B cell (primary cell): ENCODE data around the gene DRD2. TPM values are rescaled to one million over a fixed set of nuclear protein-coding genes. Genes with fewer than 3 reads are reported as not detected.
"Not testable (repeated sequence)": the region's sequence is repeated elsewhere in the genome, so short reads cannot be mapped to it uniquely, and the experiment has no call there.

Experiments used
- ATAC-seq: fragments of 200-7000 bp; cut with Tn5 transposase; one replicate; pipeline ENCODE4 v1.10.0; 2021; ENCODE audit warnings: low read depth, mild to moderate bottlenecking, moderate number of reproducible peaks, moderate library complexity
- CTCF ChIA-PET: fragments of 350-600 bp; sonication (Branson Sonifier 250); formaldehyde crosslinking; loops from one replicate; lab custom pipeline; 2021; ENCODE audit warnings: antibody characterized with exemption, inconsistent platforms; lab: Charles Lee
- POLR2A ChIA-PET: fragments of 350-600 bp; sonication (Branson Sonifier 250); formaldehyde crosslinking; loops from one replicate; lab custom pipeline; 2021; ENCODE audit warnings: antibody characterized with exemption; lab: Charles Lee
- DNase-seq: peaks from one replicate; pipeline ENCODE4 v3.0.0; 2013
- H2AFZ ChIP-seq: 2 replicates; pipeline ENCODE4 v1.6.1; 2012; ENCODE audit warnings: mild to moderate bottlenecking, low read depth, low read length; ENCODE audit not compliant: insufficient read depth, poor library complexity, severe bottlenecking
- H3K27ac ChIP-seq, 2 donors: 1 replicate in 1 of 2; 2 replicates in 1 of 2; pipeline ENCODE4 v1.5.1; 2012 to 2013; ENCODE audit warnings: low read length in 2 of 2, mild to moderate bottlenecking in 2 of 2, moderate library complexity in 1 of 2
- H3K27me3 ChIP-seq, 4 experiments: fragments of 200-600 bp in 1 of 4; sonication (generic) in 1 of 4; replicated peaks in 1 of 4; 1 replicate in 2 of 4; 2 replicates in 2 of 4; pipeline versions ENCODE4 v1.6.1 to v1.7.0; 2013 to 2016; ENCODE audit warnings: low read length in 3 of 4, mild to moderate bottlenecking in 2 of 4, mixed read lengths in 1 of 4, moderate library complexity in 1 of 4; ENCODE audit not compliant: insufficient read depth in 4 of 4, control insufficient read depth in 3 of 4; ENCODE audit errors: control extremely low read depth in 1 of 4
- H3K36me3 ChIP-seq, 2 experiments: replicated peaks in 1 of 2; 1 replicate in 1 of 2; 2 replicates in 1 of 2; pipeline versions ENCODE4 v1.6.1 to v1.7.1; 2013; ENCODE audit warnings: low read length in 1 of 2; ENCODE audit not compliant: insufficient read depth in 2 of 2, control insufficient read depth in 1 of 2; ENCODE audit errors: control extremely low read depth in 1 of 2, extremely low read depth in 1 of 2
- H3K4me1 ChIP-seq, 2 donors: fragments of 200-600 bp in 1 of 2; sonication (generic) in 1 of 2; 1 replicate in 1 of 2; 2 replicates in 1 of 2; pipeline versions ENCODE4 v1.5.1 to v1.6.1; 2013 to 2017; ENCODE audit warnings: low read length in 2 of 2; ENCODE audit not compliant: control insufficient read depth in 2 of 2, insufficient read depth in 2 of 2
- H3K4me2 ChIP-seq: replicated peaks from 2 replicates; pipeline ENCODE3; 2012; ENCODE audit warnings: mild to moderate bottlenecking, low read depth, low read length; ENCODE audit not compliant: poor library complexity, severe bottlenecking
- H3K4me3 ChIP-seq, 5 experiments: fragments of 200-600 bp in 1 of 5; sonication (generic) in 1 of 5; 1 replicate in 3 of 5; 2 replicates in 2 of 5; pipeline versions ENCODE4 v1.5.1 to v1.7.0; 2011 to 2016; ENCODE audit warnings: low read length in 4 of 5, mild to moderate bottlenecking in 4 of 5, low read depth in 2 of 5, control low read depth in 1 of 5, moderate library complexity in 1 of 5; ENCODE audit not compliant: insufficient read depth in 1 of 5; ENCODE audit errors: control extremely low read depth in 1 of 5, extremely low read depth in 1 of 5
- H3K79me2 ChIP-seq: fragments of 200-600 bp; sonication (generic); one replicate; pipeline ENCODE4 v1.6.0; 2016; ENCODE audit warnings: low read length; ENCODE audit not compliant: control insufficient read depth, insufficient read depth
- H3K9ac ChIP-seq: fragments of 200-600 bp; sonication (generic); 2 replicates; pipeline ENCODE4 v1.6.1; 2017; ENCODE audit warnings: mild to moderate bottlenecking, low read length, moderate library complexity
- H3K9me3 ChIP-seq, 3 donors: one replicate each; pipeline versions ENCODE4 v1.6.1 to v1.7.1; 2013; ENCODE audit warnings: low read length in 2 of 3; ENCODE audit not compliant: control insufficient read depth in 2 of 3, insufficient read depth in 1 of 3; ENCODE audit errors: control extremely low read depth in 1 of 3
- H4K20me1 ChIP-seq: 2 replicates; pipeline ENCODE4 v1.6.0; 2012; ENCODE audit warnings: mild to moderate bottlenecking, low read length; ENCODE audit not compliant: insufficient read depth, control insufficient read depth, poor library complexity, severe bottlenecking
- H3K27ac Mint-ChIP-seq: one replicate; pipeline ENCODE4 v1.8.0; 2021; ENCODE audit warnings: mixed read lengths
- H3K27me3 Mint-ChIP-seq: one replicate; pipeline ENCODE4 v1.8.0; 2021; ENCODE audit warnings: mixed read lengths
- H3K4me1 Mint-ChIP-seq: one replicate; pipeline ENCODE4 v1.8.0; 2021; ENCODE audit warnings: mixed read lengths
- H3K4me3 Mint-ChIP-seq: one replicate; pipeline ENCODE4 v1.8.0; 2021; ENCODE audit warnings: mixed read lengths
- H3K9me3 Mint-ChIP-seq: one replicate; pipeline ENCODE4 v1.8.0; 2022; ENCODE audit warnings: mixed read lengths; ENCODE audit not compliant: insufficient read depth
- EZH2 ChIP-seq: IDR thresholded peaks from 2 replicates; pipeline ENCODE4 v1.6.1; 2012; ENCODE audit warnings: borderline replicate concordance, low read depth, mild to moderate bottlenecking, moderate library complexity, low read length; ENCODE audit not compliant: insufficient read depth, poor library complexity, severe bottlenecking
- WGBS: methylation state at CpG from one replicate; pipeline ENCODE4 v1.1.5; 2013; ENCODE audit warnings: missing lambda C conversion rate; ENCODE audit not compliant: insufficient coverage; 5-methylcytosine and 5-hydroxymethylcytosine counted together
- intact Hi-C: fragments of 100-400 bp; cut with micrococcal nuclease; formaldehyde crosslinking; loops from one replicate; pipeline ENCODE4 v1.10.0; 2022
- polyA minus RNA-seq: library from RNA; depleted of rRNA, polyadenylated mRNA; stranded (reverse); fragments of >200 nt; gene quantifications from 2 replicates; pipeline ENCODE4 v1.2.3, GENCODE V29; 2012
- polyA plus RNA-seq: library from polyadenylated mRNA; depleted of rRNA; stranded (reverse); fragments of >200 nt; gene quantifications from 2 replicates; pipeline ENCODE4 v1.2.3, GENCODE V29; 2012
- total RNA-seq, 2 donors: library from RNA; stranded (reverse); fragments of 120-200 nt in 1 of 2; gene quantifications; 1 replicate in 1 of 2; 2 replicates in 1 of 2; pipeline versions ENCODE4 v1.2.3 to v1.2.4, GENCODE V29; 2013 to 2022
- TF ChIP-seq, protein P1 (sequence below): fragments of 200-600 bp; IDR thresholded peaks from one replicate; pipeline ENCODE4 v1.8.0; 2022; ENCODE audit warnings: antibody characterized with exemption, mild to moderate bottlenecking

The DRD2 gene
- total RNA-seq (not detected in 2 replicates), polyA plus RNA-seq (not detected in 2 replicates), polyA minus RNA-seq (not detected in 2 replicates)
- not detected for total RNA-seq (2013)

DNA sequence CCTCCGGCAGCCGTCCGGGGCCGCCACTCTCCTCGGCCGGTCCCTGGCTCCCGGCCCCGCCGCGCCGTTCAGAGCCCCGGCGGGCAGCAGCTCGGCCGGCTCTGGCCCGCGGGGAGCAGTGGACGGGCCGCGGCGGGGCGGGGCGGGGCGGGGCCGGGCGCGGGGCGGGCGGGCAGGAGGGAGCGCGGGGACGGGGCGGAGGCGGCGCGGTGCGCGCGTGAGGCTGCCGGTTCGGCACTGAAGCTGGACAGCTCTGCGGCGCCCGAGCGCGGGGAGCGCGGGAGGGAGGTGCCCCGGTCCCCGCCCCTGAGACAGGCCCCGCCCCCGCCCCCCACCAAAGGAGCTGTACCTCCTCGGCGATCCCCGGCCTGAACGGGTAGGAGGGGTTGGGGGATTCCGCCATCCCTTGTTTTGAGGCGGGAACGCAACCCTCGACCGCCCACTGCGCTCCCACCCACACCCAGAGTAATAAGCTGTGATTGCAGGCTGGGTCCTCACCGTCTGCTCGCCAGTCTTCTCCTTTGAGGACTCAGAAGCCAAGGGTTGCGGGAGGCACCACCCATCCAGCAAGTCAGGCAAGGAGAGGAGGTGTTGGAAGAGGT, at the start of gene DRD2:
Gene DRD2 (minus strand): TSS at position 239 of the 602 bp plus-strand sequence. CDS start 50,747 bp downstream, outside the sequence.
- Histone ChIP-seq H3K4me2 (peak within 1 kb of the TSS; percentile 38), H2AFZ (no peak within 1 kb of the TSS), H3K9ac (no peak within 1 kb of the TSS), H3K27ac (no peak within 1 kb of the TSS), H4K20me1 (no peaks in the 10 kb centered on the region), H3K4me3 (no peak within 1 kb of the TSS), H3K36me3 (no peaks in the 10 kb centered on the region), H3K79me2 (no peaks in the 10 kb centered on the region), H3K27me3 (peaks cover 0 to 36% (median 19%) of the 10 kb centered on the region in 4 experiments), H3K4me1 (peaks cover 3 to 7% of the 10 kb centered on the region in 2 donors), H3K9me3 (peaks cover 0 to 7% (median 0%) of the 10 kb centered on the region in 3 donors)
- 5% methylated on average over 33 of the region's 65 CpGs for WGBS
- no peak within 1 kb of the TSS for H3K27ac Mint-ChIP-seq
- H3K4me3 Mint-ChIP-seq = peak within 1 kb of the TSS; percentile 66
- ChIA-PET POLR2A (no interaction called here), CTCF (no interaction called here)
- DNase-seq = no peak
- H3K9me3 Mint-ChIP-seq = no peaks in the 10 kb centered on the region
- no peak for ATAC-seq
- intact Hi-C loops = no loop called here
- TF ChIP-seq, protein P1, sequence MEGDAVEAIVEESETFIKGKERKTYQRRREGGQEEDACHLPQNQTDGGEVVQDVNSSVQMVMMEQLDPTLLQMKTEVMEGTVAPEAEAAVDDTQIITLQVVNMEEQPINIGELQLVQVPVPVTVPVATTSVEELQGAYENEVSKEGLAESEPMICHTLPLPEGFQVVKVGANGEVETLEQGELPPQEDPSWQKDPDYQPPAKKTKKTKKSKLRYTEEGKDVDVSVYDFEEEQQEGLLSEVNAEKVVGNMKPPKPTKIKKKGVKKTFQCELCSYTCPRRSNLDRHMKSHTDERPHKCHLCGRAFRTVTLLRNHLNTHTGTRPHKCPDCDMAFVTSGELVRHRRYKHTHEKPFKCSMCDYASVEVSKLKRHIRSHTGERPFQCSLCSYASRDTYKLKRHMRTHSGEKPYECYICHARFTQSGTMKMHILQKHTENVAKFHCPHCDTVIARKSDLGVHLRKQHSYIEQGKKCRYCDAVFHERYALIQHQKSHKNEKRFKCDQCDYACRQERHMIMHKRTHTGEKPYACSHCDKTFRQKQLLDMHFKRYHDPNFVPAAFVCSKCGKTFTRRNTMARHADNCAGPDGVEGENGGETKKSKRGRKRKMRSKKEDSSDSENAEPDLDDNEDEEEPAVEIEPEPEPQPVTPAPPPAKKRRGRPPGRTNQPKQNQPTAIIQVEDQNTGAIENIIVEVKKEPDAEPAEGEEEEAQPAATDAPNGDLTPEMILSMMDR = no peak
- TF ChIP-seq EZH2 = no peak
- H3K27me3 Mint-ChIP-seq = peaks cover 65% of the 10 kb centered on the region
- peaks cover 7% of the 10 kb centered on the region for H3K4me1 Mint-ChIP-seq

DNA sequence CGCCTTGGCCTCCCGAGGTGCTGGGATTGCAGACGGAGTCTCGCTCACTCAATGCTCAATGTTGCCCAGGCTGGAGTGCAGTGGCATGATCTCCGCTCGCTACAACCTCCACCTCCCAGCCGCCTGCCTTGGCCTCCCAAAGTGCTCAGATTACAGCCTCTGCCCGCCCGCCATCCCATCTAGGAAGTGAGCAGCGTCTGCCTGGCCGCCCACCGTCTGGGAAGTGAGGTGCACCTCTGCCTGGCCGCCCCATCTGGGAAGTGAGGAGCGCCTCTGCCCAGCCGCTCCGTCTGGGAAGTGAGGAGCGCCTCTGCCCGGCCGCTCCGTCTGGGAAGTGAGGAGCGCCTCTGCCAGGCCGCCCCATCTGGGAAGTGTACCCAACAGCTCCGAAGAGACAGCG, 48.7 kb upstream of the DRD2 start:
- H3K4me3 ChIP-seq, H3K79me2 ChIP-seq, H4K20me1 ChIP-seq, H2AFZ ChIP-seq, POLR2A ChIA-PET, H3K4me1 ChIP-seq, H3K9me3 ChIP-seq, H3K9ac ChIP-seq, H3K4me1 Mint-ChIP-seq, H3K36me3 ChIP-seq, H3K4me2 ChIP-seq, H3K27me3 ChIP-seq, H3K27ac Mint-ChIP-seq, H3K9me3 Mint-ChIP-seq, intact Hi-C loops, H3K27ac ChIP-seq, DNase-seq, ATAC-seq, H3K4me3 Mint-ChIP-seq, CTCF ChIA-PET: not testable (repeated sequence)
- H3K27me3 Mint-ChIP-seq = peaks cover 24% of the 10 kb centered on the region
- 97% methylated on average over 19 of the region's 24 CpGs for WGBS
